ENCODE data around the gene VMP1. TPM values are rescaled to one million over a fixed set of nuclear protein-coding genes. Genes with fewer than 3 reads are reported as not detected.

Gene VMP1
- total RNA-seq, 1 experiment from 2014 or later: 236 TPM

DNA sequence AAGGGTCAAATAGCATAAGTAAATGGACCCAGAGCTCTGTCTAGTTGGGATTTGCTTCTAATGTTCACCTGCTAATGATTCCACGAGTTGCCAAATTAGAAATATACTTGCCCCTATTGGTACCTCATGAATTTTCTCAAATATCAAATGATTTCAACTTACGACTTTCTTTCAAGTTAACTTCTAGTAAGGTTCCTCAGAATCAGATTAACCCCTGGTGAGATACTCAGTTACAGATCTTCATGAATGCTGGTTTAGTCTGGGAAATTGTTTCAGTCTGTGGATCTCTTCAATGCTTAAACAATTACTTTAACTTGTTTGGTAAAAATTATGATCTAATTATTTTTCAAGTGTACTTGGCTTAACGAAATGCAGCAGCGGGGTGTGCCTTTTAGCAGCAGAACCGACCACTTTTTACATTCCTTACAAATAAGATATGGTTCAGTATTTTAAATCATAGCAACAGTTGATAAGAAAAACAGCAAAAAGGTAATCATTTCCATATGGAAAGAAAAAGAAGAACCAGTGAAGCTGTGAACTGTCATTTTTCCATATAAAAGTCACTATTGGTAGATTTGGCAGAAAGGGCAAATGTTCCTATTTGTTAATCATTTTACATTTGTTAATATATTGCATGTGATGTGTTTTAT, 150.8 kb downstream of the VMP1 start:
- DNase-seq: no peak
- Histone ChIP-seq H4K20me1 (ENCODE audit: insufficient read depth) (no peaks in the 10 kb centered on the region), H3K9me2 (ENCODE audit: insufficient read depth) (no peaks in the 10 kb centered on the region), H3F3A (ENCODE audit: insufficient read depth, low read depth) (peaks cover 62% of the 10 kb centered on the region), H3K4me1 (replicated peaks; ENCODE audit: insufficient read depth) (peaks cover 59% of the 10 kb centered on the region), H3K27me3 (ENCODE audit: insufficient read depth, low read depth) (no peaks in the 10 kb centered on the region), H3K4me3 (no peak overlapping the region), H2AFZ (no peak overlapping the region), H3K4me2 (0 out of 2 replicates have a peak overlapping the region, but pooled peaks have one; percentile 41), H3K9me3 (ENCODE audit: insufficient read depth, low read depth) (no peaks in the 10 kb centered on the region), H3K27ac (peak overlapping the region; percentile 98), H3K79me2 (ENCODE audit: low read depth) (peaks cover 10% of the 10 kb centered on the region; the same call in 1 of the 2 replicates), H3K36me3 (ENCODE audit: low read depth) (no peaks in the 10 kb centered on the region)
- intact Hi-C loops (cut with micrococcal nuclease; ENCODE audit: unreplicated experiment): loop anchor here (2.0 kb wide), 1 partner anchor 13 kb away; no protein-coding TSS in a partner anchor
- POLR2A ChIA-PET (ENCODE audit: unreplicated experiment): interaction anchor here (0.6 to 0.7 kb wide), 4 partner anchors 14 to 627 kb away, joined by 5 to 12 read pairs (median 8); no protein-coding TSS in a partner anchor
- no TSS peak for BruUV-seq (replicated peaks)
- CTCF ChIA-PET: interaction anchor here (0.6 to 2.1 kb wide), 6 partner anchors 11 to 112 kb away, joined by 3 to 28 read pairs (median 6); no protein-coding TSS in a partner anchor
- no peak for TF ChIP-seq EZH2 (IDR thresholded peaks at IDR 0.05; ENCODE audit: low read depth)
- TF ChIP-seq, protein P1, sequence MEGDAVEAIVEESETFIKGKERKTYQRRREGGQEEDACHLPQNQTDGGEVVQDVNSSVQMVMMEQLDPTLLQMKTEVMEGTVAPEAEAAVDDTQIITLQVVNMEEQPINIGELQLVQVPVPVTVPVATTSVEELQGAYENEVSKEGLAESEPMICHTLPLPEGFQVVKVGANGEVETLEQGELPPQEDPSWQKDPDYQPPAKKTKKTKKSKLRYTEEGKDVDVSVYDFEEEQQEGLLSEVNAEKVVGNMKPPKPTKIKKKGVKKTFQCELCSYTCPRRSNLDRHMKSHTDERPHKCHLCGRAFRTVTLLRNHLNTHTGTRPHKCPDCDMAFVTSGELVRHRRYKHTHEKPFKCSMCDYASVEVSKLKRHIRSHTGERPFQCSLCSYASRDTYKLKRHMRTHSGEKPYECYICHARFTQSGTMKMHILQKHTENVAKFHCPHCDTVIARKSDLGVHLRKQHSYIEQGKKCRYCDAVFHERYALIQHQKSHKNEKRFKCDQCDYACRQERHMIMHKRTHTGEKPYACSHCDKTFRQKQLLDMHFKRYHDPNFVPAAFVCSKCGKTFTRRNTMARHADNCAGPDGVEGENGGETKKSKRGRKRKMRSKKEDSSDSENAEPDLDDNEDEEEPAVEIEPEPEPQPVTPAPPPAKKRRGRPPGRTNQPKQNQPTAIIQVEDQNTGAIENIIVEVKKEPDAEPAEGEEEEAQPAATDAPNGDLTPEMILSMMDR (conservative IDR thresholded peaks at IDR 0.05): no peak

GRCh38 chr17:59858932-59859331, 151.5 kb downstream of the VMP1 start:
- no peak overlapping the region for H2AFZ ChIP-seq
- ChIA-PET POLR2A (ENCODE audit: unreplicated experiment) (interaction anchor here (0.6 to 1.0 kb wide), 5 partner anchors 14 to 733 kb away, joined by 3 to 18 read pairs (median 6); no protein-coding TSS in a partner anchor), CTCF (interaction anchor here (0.6 to 2.1 kb wide), 8 partner anchors 10 to 113 kb away, joined by 3 to 28 read pairs (median 5); no protein-coding TSS in a partner anchor)
- H3K4me1 ChIP-seq (replicated peaks; ENCODE audit: insufficient read depth): peaks cover 54% of the 10 kb centered on the region
- no peak for DNase-seq
- TF ChIP-seq EZH2 (IDR thresholded peaks at IDR 0.05; ENCODE audit: low read depth): no peak
- TF ChIP-seq, protein P1 (conservative IDR thresholded peaks at IDR 0.05): no peak
- H3F3A ChIP-seq (ENCODE audit: insufficient read depth, low read depth): peaks cover 63% of the 10 kb centered on the region
- no peaks in the 10 kb centered on the region for H3K27me3 ChIP-seq (ENCODE audit: insufficient read depth, low read depth)
- peak overlapping the region; percentile 41 for H3K4me2 ChIP-seq
- peak overlapping the region; percentile 98 for H3K27ac ChIP-seq
- H4K20me1 ChIP-seq (ENCODE audit: insufficient read depth): no peaks in the 10 kb centered on the region
- intact Hi-C loops (cut with micrococcal nuclease; ENCODE audit: unreplicated experiment): loop anchor here (1.0 to 2.0 kb wide), 2 partner anchors 14 to 106 kb away; no protein-coding TSS in a partner anchor
- H3K9me3 ChIP-seq (ENCODE audit: insufficient read depth, low read depth): no peaks in the 10 kb centered on the region
- H3K79me2 ChIP-seq (ENCODE audit: low read depth): peaks cover 9% of the 10 kb centered on the region; the same call in 1 of the 2 replicates
- no peak overlapping the region for H3K4me3 ChIP-seq
- no TSS peak for BruUV-seq (replicated peaks)
- no peaks in the 10 kb centered on the region for H3K36me3 ChIP-seq (ENCODE audit: low read depth)
- H3K9me2 ChIP-seq (ENCODE audit: insufficient read depth): no peaks in the 10 kb centered on the region

- ChIA-PET CTCF (interaction anchor here (0.5 to 2.1 kb wide), 8 partner anchors 14 to 259 kb away, joined by 4 to 28 read pairs (median 6); no protein-coding TSS in a partner anchor), POLR2A (ENCODE audit: unreplicated experiment) (interaction anchor here (0.6 to 1.0 kb wide), 6 partner anchors 10 to 734 kb away, joined by 3 to 33 read pairs (median 8); no protein-coding TSS in a partner anchor)
- DNase-seq: no peak
- H3K79me2 ChIP-seq (ENCODE audit: low read depth): peaks cover 3% of the 10 kb centered on the region; the same call in 1 of the 2 replicates
- H4K20me1 ChIP-seq (ENCODE audit: insufficient read depth): no peaks in the 10 kb centered on the region
- no peaks in the 10 kb centered on the region for H3K9me3 ChIP-seq (ENCODE audit: insufficient read depth, low read depth)
- peaks cover 57% of the 10 kb centered on the region for H3F3A ChIP-seq (ENCODE audit: insufficient read depth, low read depth)
- no peaks in the 10 kb centered on the region for H3K36me3 ChIP-seq (ENCODE audit: low read depth)
- H2AFZ ChIP-seq: no peak overlapping the region
- H3K27ac ChIP-seq: peak overlapping the region; percentile 98
- intact Hi-C loops (cut with micrococcal nuclease; ENCODE audit: unreplicated experiment): loop anchor here (1.0 to 2.0 kb wide), 2 partner anchors 15 to 106 kb away; no protein-coding TSS in a partner anchor
- peak overlapping the region; percentile 41 for H3K4me2 ChIP-seq
- no TSS peak for BruUV-seq (replicated peaks)
- no peaks in the 10 kb centered on the region for H3K9me2 ChIP-seq (ENCODE audit: insufficient read depth)
- no peak overlapping the region for H3K4me3 ChIP-seq
- no peaks in the 10 kb centered on the region for H3K27me3 ChIP-seq (ENCODE audit: insufficient read depth, low read depth)
- TF ChIP-seq, protein P1 (conservative IDR thresholded peaks at IDR 0.05): peak; percentile 90
- TF ChIP-seq EZH2 (IDR thresholded peaks at IDR 0.05; ENCODE audit: low read depth): no peak
- peaks cover 48% of the 10 kb centered on the region for H3K4me1 ChIP-seq (replicated peaks; ENCODE audit: insufficient read depth)
These were observed 152.1 kb downstream of the VMP1 start for GRCh38 chr17:59859444-59860025.

Measured in PC-9 (cell line).